CD4-positive, alpha-beta T cell treated with Interleukin-4 for 4 hours (primary cell): ENCODE results near the gene OPN4.

ENCODE experiments used
- DNase-seq: peaks from one replicate; pipeline ENCODE4 v3.0.0-alpha.2; 2020

OPN4 gene

GRCh38 chr10:86648704-86649427 lies 5.5 kb upstream of the OPN4 start:
- no peak for DNase-seq

- DNase-seq, result no peak
Observed at GRCh38 chr10:86649471-86650150, 4.7 kb upstream of the OPN4 start.

GRCh38 chr10:86650151-86650550 lies 4.2 kb upstream of the OPN4 start:
- no peak for DNase-seq

- no peak for DNase-seq
Observed at GRCh38 chr10:86651021-86651471, 3.3 kb upstream of the OPN4 start.

- no peak for DNase-seq
Observed at GRCh38 chr10:86651631-86652331, 2.6 kb upstream of the OPN4 start.

GRCh38 chr10:86652361-86653202 lies 1.8 kb upstream of the OPN4 start:
- DNase-seq, result no peak

- no peak for DNase-seq
Observed at GRCh38 chr10:86653379-86653778, 968 bp upstream of the OPN4 start.

- no peak for DNase-seq
Observed at GRCh38 chr10:86653987-86654386, 360 bp upstream of the OPN4 start.

GRCh38 chr10:86655173-86655540 lies 810 bp downstream of the OPN4 start:
- no peak for DNase-seq

- no peak for DNase-seq
Observed at GRCh38 chr10:86655596-86655995, 1.2 kb downstream of the OPN4 start.

- DNase-seq, result no peak
Observed at GRCh38 chr10:86657011-86657395, 2.7 kb downstream of the OPN4 start.

- no peak for DNase-seq
Observed at GRCh38 chr10:86657396-86658011, 3.2 kb downstream of the OPN4 start.

- no peak for DNase-seq
Observed at GRCh38 chr10:86658261-86658741, 4.0 kb downstream of the OPN4 start.

- DNase-seq, result no peak
Observed at GRCh38 chr10:86658751-86659150, 4.4 kb downstream of the OPN4 start.

GRCh38 chr10:86659161-86659691 lies 4.9 kb downstream of the OPN4 start:
- DNase-seq, result no peak

- DNase-seq, result no peak
Observed at GRCh38 chr10:86659721-86660453, 5.5 kb downstream of the OPN4 start.

GRCh38 chr10:86661161-86662025 lies 7.0 kb downstream of the OPN4 start:
- DNase-seq, result no peak

GRCh38 chr10:86662186-86663045 lies 8.1 kb downstream of the OPN4 start:
- DNase-seq, result no peak

GRCh38 chr10:86663046-86663345 lies 8.6 kb downstream of the OPN4 start:
- no peak for DNase-seq
